ENCODE data around the gene TEFM. TPM values are rescaled to one million over a fixed set of nuclear protein-coding genes. Genes with fewer than 3 reads are reported as not detected.

The TEFM gene
- total RNA-seq, 2 experiments from 2014 or later = 14.8 to 14.9 TPM

GRCh38 chr17:30908717-30909420 lies 2.8 kb upstream of the TEFM start:
- H3K79me2 ChIP-seq (ENCODE audit: insufficient read depth, low read depth, low read length) = peaks cover 23% of the 10 kb centered on the region
- peak overlapping the region; percentile 55 for H3K27ac ChIP-seq (ENCODE audit: low read depth, low read length, poor library complexity, severe bottlenecking)
- H4K20me1 ChIP-seq (ENCODE audit: insufficient read depth, low read length) = no peaks in the 10 kb centered on the region
- H3K9me3 ChIP-seq (ENCODE audit: low read length) = no peaks in the 10 kb centered on the region
- peaks cover 25% of the 10 kb centered on the region for H3K4me1 ChIP-seq (ENCODE audit: insufficient read depth, low read length, poor library complexity, severe bottlenecking)
- CTCF ChIA-PET (ENCODE audit: unreplicated experiment) = no interaction called here
- H3K9me2 ChIP-seq (ENCODE audit: insufficient read depth, low read length) = no peaks in the 10 kb centered on the region
- no peak for TF ChIP-seq EZH2phosphoT487 (IDR thresholded peaks at IDR 0.05; ENCODE audit: borderline replicate concordance, low read depth, low read length)
- peak; percentile 52 for DNase-seq (ENCODE audit: low spot score)
- POLR2A ChIA-PET = interaction anchor here (0.7 to 1.0 kb wide), 2 partner anchors 23 to 27 kb away, joined by 3 to 5 read pairs; no protein-coding TSS in a partner anchor
- peaks cover 4% of the 10 kb centered on the region; the same call in 1 of the 2 replicates for H3K36me3 ChIP-seq (ENCODE audit: insufficient read depth, low read length)
- no TSS peak for BruUV-seq (replicated peaks)
- H3K4me3 ChIP-seq (ENCODE audit: low read depth, low read length, poor library complexity, severe bottlenecking) = peak overlapping the region; percentile 27
- intact Hi-C loops (cut with micrococcal nuclease; ENCODE audit: unreplicated experiment) = no loop called here
- H3K4me2 ChIP-seq (ENCODE audit: low read length) = peak overlapping the region; percentile 63
- peak overlapping the region; percentile 17; the same call in 1 of the 2 replicates for H2AFZ ChIP-seq (ENCODE audit: low read length)

GRCh38 chr17:30905742-30906100 lies 317 bp downstream of the TEFM start:
- Histone ChIP-seq H3K36me3 (ENCODE audit: insufficient read depth, low read length) (peaks cover 30% of the 10 kb centered on the region), H3K27ac (ENCODE audit: low read depth, low read length, poor library complexity, severe bottlenecking) (peak overlapping the region; percentile 15), H4K20me1 (ENCODE audit: insufficient read depth, low read length) (no peaks in the 10 kb centered on the region), H3K4me2 (ENCODE audit: low read length) (peak overlapping the region; percentile 86), H3K9me3 (ENCODE audit: low read length) (no peaks in the 10 kb centered on the region), H2AFZ (ENCODE audit: low read length) (peak overlapping the region; percentile 73), H3K4me1 (ENCODE audit: insufficient read depth, low read length, poor library complexity, severe bottlenecking) (peaks cover 25% of the 10 kb centered on the region), H3K9me2 (ENCODE audit: insufficient read depth, low read length) (no peaks in the 10 kb centered on the region), H3K79me2 (ENCODE audit: insufficient read depth, low read depth, low read length) (peaks cover 26% of the 10 kb centered on the region), H3K4me3 (ENCODE audit: low read depth, low read length, poor library complexity, severe bottlenecking) (peak overlapping the region; percentile 93)
- DNase-seq (ENCODE audit: low spot score) = peak; percentile 9
- TF ChIP-seq EZH2phosphoT487 (IDR thresholded peaks at IDR 0.05; ENCODE audit: borderline replicate concordance, low read depth, low read length) = no peak
- TSS peak; percentile 84 for BruUV-seq (replicated peaks)
- ChIA-PET POLR2A (interaction anchor here (0.6 to 0.7 kb wide), 5 partner anchors 11 to 777 kb away, joined by 3 to 5 read pairs (median 4); no protein-coding TSS in a partner anchor), CTCF (ENCODE audit: unreplicated experiment) (no interaction called here)
- intact Hi-C loops (cut with micrococcal nuclease; ENCODE audit: unreplicated experiment) = no loop called here

- Histone ChIP-seq H2AFZ (ENCODE audit: low read length) (no peak overlapping the region), H3K9me2 (ENCODE audit: insufficient read depth, low read length) (no peaks in the 10 kb centered on the region), H3K4me1 (ENCODE audit: insufficient read depth, low read length, poor library complexity, severe bottlenecking) (no peaks in the 10 kb centered on the region), H4K20me1 (ENCODE audit: insufficient read depth, low read length) (no peaks in the 10 kb centered on the region), H3K36me3 (ENCODE audit: insufficient read depth, low read length) (peaks cover 94% of the 10 kb centered on the region), H3K4me2 (ENCODE audit: low read length) (no peak overlapping the region), H3K9me3 (ENCODE audit: low read length) (no peaks in the 10 kb centered on the region), H3K79me2 (ENCODE audit: insufficient read depth, low read depth, low read length) (no peaks in the 10 kb centered on the region), H3K4me3 (ENCODE audit: low read depth, low read length, poor library complexity, severe bottlenecking) (no peak overlapping the region), H3K27ac (ENCODE audit: low read depth, low read length, poor library complexity, severe bottlenecking) (no peak overlapping the region)
- DNase-seq (ENCODE audit: low spot score) = no peak
- intact Hi-C loops (cut with micrococcal nuclease; ENCODE audit: unreplicated experiment) = no loop called here
- CTCF ChIA-PET (ENCODE audit: unreplicated experiment) = no interaction called here
- no TSS peak for BruUV-seq (replicated peaks)
- TF ChIP-seq CTCF (conservative IDR thresholded peaks at IDR 0.05; ENCODE audit: low read length) (no peak), EZH2phosphoT487 (IDR thresholded peaks at IDR 0.05; ENCODE audit: borderline replicate concordance, low read depth, low read length) (no peak)
- POLR2A ChIA-PET = interaction anchor here (1.0 to 1.2 kb wide), 2 partner anchors 9 to 13 kb away, joined by 3 read pairs; no protein-coding TSS in a partner anchor
Measured at GRCh38 chr17:30897311-30897710, 8.7 kb downstream of the TEFM start.
